Measurements from ENCODE around the gene FAM25G.
"Not testable (repeated sequence)": the region's sequence is repeated elsewhere in the genome, so short reads cannot be mapped to it uniquely, and the experiment has no call there.

- not testable (repeated sequence) for TF ChIP-seq CTCF, POLR2A (IDR thresholded peaks at IDR 0.05)
Observed at GRCh38 chr10:47467458-47467857, 24.0 kb downstream of the FAM25G start.
